Epithelial cell of esophagus (primary cell): ENCODE measurements around the gene ERC2.
A peak's percentile ranks its signal among the peaks of the same experiment; 100 is the strongest.

Experiments used
- DNase-seq: peaks from one replicate; pipeline ENCODE4 v3.0.0; 2010; ENCODE audit warnings: low read depth
- H3K4me3 ChIP-seq: 2 replicates; pipeline ENCODE4 v1.5.1; 2011; ENCODE audit warnings: mild to moderate bottlenecking, low read length, control low read depth
- CTCF ChIP-seq: IDR thresholded peaks from 2 replicates; pipeline ENCODE4 v1.5.1; 2011; ENCODE audit warnings: low read depth, mild to moderate bottlenecking, low read length, control low read depth, inconsistent platforms; ENCODE audit not compliant: insufficient read depth; ENCODE audit errors: missing control alignments

Gene ERC2

GRCh38 chr3:56428667-56429066, 39.6 kb downstream of the ERC2 start:
- H3K4me3 ChIP-seq, result no peak overlapping the region
- TF ChIP-seq CTCF, result no peak
- no peak for DNase-seq

GRCh38 chr3:56424885-56425284, 43.4 kb downstream of the ERC2 start:
- no peak for DNase-seq
- H3K4me3 ChIP-seq, result no peak overlapping the region
- no peak for TF ChIP-seq CTCF

- no peak overlapping the region for H3K4me3 ChIP-seq
These were observed 43.9 kb downstream of the ERC2 start for GRCh38 chr3:56424336-56424735.

GRCh38 chr3:56423661-56424099, 44.6 kb downstream of the ERC2 start:
- TF ChIP-seq CTCF, result no peak
- no peak for DNase-seq

More at GRCh38 chr3:56424336-56424735, 43.9 kb downstream of the ERC2 start:
- TF ChIP-seq CTCF, result no peak
- DNase-seq, result no peak

GRCh38 chr3:56422316-56422715, 46.0 kb downstream of the ERC2 start:
- H3K4me3 ChIP-seq, result no peak overlapping the region
- TF ChIP-seq CTCF, result no peak
- DNase-seq, result no peak

More at GRCh38 chr3:56423661-56424099, 44.6 kb downstream of the ERC2 start:
- H3K4me3 ChIP-seq, result no peak overlapping the region

GRCh38 chr3:56421205-56421604, 47.1 kb downstream of the ERC2 start:
- TF ChIP-seq CTCF, result no peak
- no peak overlapping the region for H3K4me3 ChIP-seq
- no peak for DNase-seq

GRCh38 chr3:56415652-56416051, 52.6 kb downstream of the ERC2 start:
- no peak for TF ChIP-seq CTCF
- DNase-seq, result peak; percentile 3
- H3K4me3 ChIP-seq, result no peak overlapping the region
